HG02884 (cell line): ENCODE measurements around the gene TMEM130.
"Not testable (repeated sequence)": the region's sequence is repeated elsewhere in the genome, so short reads cannot be mapped to it uniquely, and the experiment has no call there.

ENCODE experiments used
- ATAC-seq: cut with Tn5 transposase; IDR thresholded peaks from one replicate; pipeline ENCODE4 v1.9.1; 2021; ENCODE audit warnings: mild to moderate bottlenecking, moderate library complexity; ENCODE audit not compliant: unreplicated experiment

TMEM130 gene

DNA sequence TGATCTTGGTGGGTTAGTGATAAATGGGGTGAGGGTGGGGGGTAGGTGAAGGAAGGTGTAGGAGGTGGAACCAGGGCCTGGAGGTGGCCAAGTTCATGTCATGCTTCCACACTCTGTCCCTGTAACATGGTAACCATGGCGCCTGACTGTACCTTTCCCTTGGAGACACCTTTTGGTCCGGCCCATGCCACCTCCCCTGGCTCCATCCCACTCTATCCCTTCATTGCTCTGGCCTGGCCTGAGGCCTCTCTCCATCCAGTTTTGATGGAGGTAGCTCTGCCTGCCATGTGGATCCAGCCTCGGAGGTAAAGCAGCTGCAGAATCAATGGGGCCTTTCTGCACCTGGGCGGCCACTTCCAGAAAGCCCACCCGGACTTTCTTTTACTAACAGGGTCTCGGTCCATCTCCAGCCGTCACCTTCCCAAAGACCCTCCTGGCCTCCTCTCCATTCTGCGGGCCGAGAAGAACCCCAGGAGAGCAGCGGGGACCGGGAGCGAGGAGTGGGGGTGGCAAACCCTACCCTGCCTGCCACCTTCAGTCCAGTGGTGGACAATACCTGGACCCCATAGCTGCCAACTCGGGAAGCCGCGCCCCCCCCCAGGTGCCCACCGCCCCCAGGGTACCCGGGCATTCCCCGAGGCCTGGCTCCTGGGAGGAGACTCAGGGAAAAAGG is 8.0 kb upstream of the TMEM130 start:
- no peak for ATAC-seq

DNA sequence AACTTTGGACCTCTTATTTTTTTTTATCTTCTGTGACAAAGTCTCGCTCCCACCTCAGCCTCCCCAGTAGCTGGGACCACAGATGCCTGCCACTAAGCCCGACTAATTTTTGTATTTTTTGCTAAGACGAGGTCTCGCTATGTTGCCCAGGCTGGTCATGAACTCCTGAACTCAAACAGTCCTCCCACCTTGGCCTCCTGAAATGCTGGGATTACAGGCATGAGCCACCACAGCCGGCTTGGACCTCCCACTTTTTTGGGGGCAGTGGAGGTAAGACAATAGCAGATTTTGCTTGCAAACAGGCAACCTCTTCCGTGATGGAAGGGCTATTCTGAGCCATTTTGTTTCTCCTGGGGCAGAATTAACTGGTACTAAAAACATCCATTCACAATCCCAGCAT is 7.3 kb upstream of the TMEM130 start:
- no peak for ATAC-seq

DNA sequence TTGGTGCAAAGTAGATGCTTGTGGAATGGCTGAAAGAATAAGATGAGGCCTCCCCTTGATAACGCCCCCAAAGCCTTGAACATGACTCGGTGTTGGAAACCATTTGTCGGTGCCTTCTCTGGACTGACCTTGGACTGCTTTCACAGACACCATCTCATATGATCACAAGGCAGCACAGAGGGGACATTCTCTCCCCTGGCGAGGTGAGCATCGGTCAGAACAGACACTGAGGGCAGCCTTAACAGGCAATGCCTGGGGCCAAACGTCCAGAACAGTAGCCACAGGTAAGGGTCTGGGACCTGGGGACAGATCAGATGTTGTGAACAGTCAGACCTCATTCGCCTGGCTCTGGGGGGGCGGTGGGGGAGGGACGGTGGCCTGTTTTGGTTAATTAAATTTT is 5.7 kb upstream of the TMEM130 start:
- ATAC-seq = no peak

DNA sequence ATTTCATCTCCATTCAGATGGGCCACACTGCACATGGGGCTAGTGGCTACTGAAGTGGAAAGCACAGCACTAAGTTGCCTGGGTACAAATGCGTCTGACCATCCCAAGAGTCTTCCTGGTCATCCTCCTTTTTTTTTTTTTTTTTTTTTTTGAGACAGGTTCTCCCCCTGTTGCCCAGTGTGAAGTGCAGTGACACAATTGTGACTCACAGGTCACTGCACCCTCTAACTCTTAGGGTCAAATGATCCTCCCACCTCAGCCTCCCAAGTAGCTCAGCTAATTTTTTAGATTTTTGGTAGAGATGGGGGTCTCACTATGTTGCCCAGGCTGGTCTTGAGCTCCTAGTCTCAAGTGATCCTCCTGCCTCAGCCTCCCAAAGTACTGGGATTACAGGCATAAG is 5.1 kb upstream of the TMEM130 start:
- ATAC-seq = no peak

DNA sequence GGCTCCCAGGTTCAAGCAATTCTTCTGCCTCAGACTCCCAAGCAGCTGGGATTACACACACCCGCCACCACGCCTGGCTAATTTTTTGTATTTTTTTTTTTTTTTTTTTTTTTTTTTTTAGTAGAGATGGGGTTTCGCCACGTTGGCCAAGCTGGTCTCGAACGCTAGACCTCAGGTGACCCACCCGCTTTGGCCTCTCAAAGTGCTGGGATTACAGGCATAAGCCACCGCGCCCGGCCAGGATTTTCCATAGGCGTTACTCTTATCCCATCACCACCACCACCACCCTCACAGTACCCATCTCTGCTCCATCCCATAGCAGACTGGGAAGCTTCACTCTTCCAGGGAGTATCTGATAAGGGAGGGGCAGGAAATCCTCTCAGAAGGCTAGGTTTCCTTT is 3.8 kb upstream of the TMEM130 start:
- not testable (repeated sequence) for ATAC-seq

DNA sequence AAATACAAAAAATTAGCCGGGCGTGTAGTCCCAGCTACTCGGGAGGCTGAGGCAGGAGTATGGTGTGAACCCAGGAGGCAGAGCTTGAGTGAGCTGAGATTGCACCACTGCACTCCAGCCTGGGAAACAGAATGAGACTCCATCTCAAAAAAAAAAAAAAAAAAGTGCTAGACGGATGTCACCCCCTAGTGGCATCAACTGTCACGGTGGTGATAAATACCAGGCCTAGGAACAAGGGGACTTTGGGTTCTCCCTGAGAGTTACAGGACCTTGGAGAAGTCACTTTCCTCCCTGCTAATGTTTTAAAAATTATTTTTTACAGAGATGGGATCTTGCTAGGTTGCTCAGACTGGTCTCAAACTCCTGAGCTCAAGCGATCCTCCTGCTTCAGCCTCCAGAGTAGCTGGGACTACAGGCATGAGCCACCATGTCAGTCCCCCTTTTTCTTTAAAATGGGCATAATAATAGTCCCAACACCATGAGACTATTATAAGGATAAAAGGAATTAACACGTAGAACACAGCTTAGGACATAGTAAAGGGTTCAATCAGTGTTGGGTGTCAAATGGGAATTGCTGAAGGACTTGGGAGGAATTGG is 2.6 kb upstream of the TMEM130 start:
- no peak for ATAC-seq

DNA sequence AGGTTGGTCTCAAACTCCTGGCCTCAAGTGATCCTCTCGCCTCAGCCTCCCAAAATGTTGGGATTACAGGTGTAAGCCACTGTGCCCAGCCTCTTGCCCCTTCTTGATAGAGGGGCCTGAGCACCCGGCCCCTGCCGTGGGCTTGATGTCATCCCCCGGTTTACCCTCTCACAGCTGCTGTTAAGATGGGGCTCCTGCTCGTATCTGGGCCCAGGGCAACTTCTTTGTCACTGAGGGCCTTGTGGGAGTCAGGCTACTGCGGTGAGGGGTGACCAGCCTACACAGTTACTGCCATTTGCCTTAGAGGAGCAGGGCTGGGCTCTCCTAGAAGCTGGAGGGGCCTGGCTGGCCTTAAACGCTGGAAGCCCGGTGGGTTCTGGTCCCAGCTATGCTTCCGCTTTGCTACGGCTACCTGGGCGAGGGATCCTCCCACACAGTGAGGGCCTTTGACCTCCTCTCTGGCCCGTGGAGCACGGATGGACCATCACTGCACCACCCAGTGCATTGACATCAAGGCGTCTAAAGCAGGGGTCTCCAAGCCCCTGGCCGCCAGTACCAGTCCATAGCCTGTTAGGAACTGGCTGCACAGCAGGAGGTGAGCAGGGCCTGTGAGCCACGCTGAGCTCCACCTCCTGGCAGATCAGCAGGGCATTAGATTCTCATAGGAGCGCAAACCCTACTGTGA is 1.1 kb upstream of the TMEM130 start:
- ATAC-seq = no peak

DNA sequence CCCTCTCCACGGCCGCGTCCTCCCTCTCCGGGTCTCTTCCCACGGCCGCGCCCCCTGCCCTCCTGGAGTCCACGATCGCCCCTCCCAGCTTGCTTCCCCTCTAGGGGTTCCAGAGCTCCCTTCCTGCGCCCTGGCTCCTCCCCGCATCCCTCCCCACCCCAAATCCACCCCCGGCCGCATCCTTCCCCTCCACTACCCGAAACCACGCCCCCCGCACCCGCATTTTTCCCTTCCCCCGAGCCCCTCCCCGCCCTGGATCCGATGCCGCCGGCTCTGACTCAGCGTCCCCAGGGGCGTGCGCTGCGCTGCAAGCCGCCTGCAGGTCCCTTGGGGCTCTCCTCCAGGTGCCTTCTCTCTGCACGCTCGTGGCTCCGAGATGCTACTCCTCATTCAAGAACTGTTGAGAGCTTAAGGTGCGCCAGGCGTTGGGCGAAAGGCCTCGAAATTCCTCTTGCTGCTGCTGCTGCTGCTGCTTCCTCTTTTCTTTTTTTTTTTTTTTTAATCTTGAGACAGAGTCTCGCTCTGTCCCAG is 372 bp upstream of the TMEM130 start:
- ATAC-seq = no peak

DNA sequence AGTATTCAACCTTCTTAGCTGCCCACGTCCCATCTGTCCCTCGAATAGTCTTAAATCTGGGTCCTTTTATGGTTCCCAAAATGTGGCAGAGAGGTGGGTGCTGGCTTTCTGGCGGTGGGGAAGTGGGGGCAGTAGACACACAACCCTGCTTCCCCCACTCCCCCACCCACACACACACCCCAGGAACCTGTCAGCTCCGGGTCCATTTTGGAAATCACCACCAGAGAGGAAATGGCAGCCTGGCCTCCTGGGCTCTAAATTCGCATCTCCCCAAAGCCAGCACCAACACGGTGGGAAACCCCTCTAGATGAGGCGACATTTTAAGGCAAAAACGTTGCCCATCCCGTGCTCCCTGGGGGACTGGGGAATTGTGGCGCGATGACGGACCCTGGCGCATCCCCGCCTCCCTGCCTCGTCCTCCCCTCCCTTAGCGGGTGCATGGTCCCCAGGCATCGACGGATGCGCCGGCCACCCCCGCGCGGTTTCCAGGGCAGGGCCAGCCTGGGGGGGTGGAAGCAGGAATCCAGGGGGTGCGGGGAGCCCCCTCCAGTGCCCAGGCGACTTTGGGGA is 702 bp downstream of the TMEM130 start:
- no peak for ATAC-seq

DNA sequence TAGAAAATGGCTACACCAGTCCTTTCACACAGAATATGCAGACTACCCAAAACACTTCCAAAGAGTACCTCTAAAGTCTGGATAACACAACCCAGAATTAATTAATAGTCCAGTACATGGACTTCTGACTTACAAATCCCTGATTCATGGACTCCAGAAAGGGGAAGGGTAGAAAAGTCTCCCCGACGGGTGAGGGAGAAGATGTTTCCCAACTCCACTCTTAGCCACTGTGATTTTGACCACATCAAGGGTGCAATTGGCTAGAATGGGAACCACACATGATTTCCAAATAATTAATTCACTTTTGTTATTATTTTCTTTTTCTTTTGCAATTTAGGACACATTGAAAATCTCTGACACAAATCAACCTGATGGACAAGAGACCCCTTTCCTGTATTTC is 1.4 kb downstream of the TMEM130 start:
- no peak for ATAC-seq

DNA sequence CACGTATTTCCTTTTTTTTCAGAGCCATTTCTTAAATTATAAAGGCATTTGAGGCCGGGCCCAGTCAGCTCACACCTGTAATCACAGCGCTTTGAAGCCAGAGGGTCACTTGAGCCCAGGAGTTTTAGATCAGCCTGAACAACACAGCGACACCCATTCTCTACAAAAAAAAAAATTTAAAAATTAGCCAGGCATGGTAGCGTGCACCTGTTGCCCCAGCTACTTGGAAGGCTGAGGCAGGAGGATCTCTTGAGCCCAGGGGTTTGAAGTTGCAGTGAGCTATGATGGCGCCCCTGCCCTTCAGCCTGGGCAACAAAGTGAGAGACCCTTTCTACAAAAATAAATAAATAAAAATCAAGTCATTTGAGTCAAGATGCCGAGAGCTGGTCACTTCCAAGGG is 3.0 kb downstream of the TMEM130 start:
- no peak for ATAC-seq

DNA sequence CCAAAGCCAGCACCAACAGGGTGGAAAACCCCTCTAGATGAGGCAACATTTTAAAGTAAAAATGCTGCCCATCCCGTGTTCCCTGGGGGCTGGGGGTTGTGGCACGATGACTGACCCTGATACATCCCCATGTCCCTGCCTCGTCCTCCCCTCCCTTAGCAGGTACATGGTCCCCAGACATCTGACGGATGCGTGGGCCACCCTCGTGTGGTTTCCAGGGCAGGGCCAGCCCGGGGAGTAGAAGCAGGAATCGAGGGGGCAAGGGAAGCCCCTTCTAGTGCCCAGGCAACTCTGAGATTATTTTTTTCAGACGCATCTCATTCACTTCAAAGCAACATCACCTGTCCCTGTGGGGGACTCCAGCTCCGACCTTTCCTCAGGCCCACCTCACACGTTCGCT is 3.5 kb downstream of the TMEM130 start:
- no peak for ATAC-seq

DNA sequence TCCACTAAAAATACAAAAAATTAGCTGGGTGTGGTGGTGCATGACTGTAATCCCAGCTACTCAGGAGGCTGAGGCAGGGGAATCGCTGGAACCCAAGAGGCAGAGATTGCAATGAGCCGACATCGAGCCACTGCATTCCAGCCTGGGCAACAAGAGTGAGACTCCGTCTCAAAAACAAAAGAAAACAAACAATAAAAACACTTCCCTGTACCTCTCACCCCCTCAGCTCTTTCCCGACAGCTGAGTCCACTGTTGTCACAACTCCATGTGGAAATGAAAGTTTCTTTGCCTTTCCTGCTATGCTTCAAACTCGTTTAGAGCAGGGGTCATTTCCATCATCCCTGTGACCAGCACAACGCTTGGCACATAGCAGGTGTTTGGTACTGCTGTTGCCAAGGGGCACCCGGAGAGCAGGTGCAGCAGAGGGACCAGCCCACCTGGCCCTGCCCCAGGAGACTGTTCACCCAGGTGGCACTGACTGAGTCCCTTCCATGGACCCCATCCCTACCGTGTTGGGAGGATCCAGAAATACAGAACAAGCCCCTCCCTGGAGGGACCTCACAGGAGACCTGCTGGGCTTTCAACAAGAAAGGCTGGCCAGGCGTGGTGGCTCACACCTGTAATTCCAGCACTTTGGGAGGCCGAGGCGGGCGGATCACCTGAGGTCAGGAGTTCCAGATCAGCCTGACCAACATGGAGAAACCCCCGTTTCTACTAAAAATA is 4.9 kb downstream of the TMEM130 start:
- no peak for ATAC-seq

DNA sequence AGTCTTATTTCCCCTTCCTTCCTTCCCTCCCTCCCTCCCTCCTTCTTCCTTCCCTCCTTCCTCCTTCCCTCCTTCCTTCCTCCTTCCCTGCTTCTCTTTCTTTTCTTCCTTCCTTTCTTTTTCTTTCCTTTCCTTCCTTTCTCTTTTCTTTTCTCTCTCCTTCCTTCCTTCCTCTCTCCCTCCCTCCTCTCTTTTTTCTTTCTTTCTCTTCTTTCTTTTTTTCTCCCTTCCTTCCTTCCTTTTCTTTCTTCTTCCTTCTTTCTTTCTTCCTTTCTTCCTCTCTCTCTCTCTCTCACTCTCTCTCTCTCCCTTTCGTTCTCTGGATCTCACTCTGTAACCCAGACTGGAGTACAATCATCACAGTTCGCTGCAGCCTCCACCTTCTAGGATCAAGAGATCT is 6.2 kb downstream of the TMEM130 start:
- ATAC-seq = no peak

DNA sequence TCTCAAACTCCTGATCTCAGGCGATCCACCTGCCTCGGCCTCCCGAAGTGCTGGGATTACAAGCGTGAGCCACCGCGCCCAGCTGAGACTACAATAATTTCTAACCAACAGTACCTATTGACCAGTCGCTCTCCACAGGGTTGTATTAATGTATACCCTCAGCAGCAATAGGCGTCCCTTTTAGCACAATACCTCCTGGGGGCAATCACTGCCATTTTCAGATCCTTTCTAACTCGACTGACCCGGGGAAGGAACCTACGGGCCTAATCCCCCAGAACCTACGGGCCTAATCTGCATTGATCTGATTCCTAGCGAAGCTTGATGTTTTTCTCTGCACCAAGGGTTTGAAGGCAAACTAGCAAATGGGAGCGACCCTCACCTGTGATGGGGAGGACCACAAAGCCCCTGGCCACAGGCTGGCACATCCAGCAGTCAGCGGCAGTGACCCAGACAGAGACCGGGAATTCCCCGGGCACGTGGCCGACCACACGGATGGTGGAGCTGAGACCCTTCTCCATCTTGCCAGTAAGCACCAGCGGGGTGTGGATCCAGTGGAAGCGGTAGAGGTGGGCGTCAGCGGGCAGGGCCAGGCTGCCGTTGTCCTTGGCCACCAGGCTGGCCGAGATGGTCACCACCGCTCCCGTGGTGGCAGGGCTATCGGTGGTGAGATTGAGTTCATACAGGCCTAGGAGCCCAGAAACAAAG is 6.9 kb downstream of the TMEM130 start:
- ATAC-seq = no peak

DNA sequence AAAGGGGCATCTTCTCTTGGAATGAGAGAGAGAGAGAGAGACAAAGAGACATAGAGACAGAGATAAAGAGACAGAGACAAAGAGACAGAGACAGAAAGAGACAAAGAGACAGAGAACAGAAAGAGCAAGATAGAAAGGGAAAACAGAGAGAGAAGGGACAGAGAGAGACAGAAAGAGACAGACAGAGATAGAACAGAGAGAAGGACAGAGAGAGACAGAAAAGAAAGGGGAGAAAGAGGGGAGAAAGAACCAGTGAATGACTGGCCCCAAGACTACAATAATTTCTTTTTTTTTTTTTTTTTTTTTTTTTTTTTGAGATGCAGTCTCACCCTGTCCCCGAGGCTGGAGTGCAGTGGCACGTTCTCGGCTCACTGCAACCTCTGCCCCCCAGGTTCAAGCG is 7.6 kb downstream of the TMEM130 start:
- ATAC-seq = no peak

DNA sequence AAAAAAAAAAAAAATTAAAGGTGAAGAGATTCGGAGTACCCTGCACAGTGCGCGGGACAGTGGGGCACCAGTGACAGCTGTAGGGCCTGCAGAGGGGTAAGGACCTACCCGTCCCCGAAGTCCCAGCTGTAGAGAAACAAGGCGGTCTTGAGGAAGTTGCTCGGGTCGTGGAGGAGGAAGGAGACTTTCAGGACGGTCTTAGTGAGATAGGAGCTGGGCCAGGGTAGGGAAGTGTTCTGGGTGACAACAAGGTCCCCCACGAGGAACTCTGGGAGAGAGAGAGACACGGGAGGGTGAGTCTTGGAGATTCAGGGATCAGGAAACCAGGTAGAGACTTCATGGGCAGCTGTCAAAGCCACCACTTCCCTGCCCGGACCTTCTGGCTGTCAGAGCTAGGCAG is 9.7 kb downstream of the TMEM130 start:
- ATAC-seq = no peak

DNA sequence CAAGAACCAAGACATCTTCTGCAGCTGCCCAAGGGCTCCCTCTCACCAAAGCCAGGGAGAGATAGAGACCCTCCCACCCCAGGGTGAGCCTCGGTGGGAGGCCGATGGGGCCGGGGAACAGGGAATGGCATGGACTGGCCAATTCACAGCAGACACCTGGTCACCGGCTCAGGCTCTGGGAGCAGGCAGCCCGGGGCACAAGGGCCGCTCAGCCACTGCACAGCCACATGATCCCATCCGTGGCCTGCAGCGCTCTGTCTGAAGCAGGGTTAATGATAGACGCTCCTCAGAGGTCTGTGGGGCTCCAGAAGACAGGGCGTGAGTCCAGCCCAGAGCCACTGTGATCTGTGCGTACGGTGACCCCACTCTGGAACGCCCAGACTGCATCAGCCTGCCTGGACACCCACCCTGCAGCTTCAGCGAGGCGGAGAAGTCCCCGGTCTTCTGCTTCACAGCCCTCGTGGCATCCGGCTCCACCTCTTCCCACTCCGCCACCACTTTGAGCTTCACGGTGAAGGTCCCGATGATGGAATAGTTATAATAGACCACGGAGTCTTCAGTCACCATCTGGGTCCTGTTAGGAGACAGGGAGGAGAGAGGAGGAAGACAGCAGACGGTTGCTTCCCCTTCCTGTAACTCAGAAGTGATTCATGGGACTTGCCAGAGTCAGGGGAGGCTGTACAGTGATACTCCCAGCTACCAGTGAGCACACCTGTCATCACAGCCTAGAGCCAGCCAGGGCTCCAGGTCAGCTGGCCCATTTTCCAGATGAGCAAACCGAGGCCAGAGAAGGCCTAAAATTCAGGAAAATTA is 14.0 kb downstream of the TMEM130 start:
- no peak for ATAC-seq

DNA sequence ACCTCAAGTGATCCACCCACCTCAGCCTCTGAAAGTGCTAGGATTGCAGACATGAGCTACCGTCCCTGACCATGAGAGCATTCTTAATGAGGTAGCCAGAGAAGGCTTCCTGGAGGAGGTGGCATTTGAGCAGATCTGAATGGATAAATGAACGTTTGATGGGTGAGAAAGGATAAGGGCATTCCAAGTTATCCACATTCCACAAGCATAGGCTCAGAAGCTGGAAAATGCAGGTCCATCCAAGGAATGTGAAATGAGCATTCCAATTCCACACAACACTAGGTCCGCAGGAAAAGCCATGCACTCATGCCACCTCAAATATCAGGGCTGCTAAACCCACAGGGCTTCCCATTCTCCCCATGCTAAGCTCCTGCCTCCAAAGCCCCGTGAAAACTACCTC is 17.0 kb downstream of the TMEM130 start:
- ATAC-seq = no peak

DNA sequence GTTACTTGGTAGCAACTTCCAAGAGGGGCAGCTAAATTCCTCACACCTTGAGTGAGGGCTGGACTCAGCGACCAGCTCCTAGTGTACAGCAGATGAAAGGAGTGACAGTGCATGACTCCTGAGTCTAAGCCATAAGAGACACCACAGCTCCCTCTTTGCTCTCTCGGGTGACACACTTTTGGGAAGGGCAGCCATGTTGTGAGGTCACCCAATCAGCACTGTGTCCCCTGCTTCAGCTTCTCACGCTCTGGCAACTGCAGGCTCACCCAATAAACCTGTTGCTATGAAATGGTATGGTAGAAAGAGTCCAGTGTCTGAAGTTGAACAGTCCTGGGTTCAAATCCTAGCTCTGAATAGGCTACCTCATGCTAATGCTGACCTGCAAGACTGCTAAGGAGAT is 20.9 kb downstream of the TMEM130 start:
- ATAC-seq = no peak
